Measurements from ENCODE around the gene SERPINA9.

The SERPINA9 gene

DNA sequence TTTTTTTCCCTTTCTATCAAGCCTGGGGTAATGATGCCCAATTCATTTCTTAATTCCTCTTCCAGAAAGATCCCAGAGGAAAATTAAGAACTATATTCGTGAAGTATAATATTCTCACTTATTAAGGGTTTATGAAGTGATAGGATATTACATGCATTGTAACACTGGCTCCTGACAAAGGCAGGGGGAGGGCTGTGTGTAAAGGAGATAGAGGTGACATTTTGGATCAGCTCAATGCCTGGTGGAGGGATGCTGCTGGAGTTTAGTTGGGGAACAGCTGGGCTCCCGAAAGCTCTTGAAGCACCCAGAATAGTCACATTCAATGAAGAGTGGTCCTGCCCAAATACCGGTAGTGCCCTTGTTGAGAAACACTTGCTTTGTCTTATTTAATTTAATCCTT is 24.2 kb downstream of the SERPINA9 start:
- no peak for DNase-seq (ENCODE audit: low read depth in 1 of 2, low spot score in 1 of 2)
- in situ Hi-C loops (cut with HindIII; ENCODE audit: low pct_unique_long_range_greater_than_20kb, low sequenced_read_pairs), result no loop called here
- no peak for TF ChIP-seq JUND (IDR thresholded peaks at IDR 0.05; ENCODE audit: low read depth)

DNA sequence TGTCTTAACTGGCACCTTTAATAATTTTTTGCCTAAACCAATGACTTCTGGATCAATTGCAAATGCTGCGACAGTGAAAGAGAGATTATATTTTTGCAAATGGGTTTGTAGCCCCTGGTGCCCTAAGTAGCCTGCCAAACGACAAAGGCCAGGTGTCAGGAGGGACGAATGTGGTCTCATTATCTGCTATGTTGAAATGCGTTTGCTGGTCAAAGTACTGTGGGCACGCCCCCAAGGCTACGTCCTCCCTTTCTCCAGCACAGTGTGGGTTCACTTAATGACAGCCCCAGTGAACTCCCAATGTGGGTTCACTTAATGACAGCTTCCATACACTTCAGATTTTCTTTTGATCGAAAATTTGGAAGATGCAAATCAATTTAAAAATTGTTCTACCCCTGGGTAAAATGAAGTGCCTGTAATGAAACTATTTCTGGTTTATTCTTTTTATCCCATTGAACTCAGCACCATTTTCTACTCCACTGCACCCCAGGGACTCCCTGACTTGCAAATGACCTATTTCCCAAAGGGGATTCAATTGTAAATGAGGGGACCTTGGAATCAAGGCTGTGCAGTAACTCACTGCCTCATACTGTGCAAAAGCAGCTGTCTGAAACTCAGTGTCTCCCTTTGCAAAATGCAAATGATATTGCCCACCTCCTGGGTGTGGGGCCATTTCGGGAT is 24.8 kb downstream of the SERPINA9 start:
- DNase-seq (ENCODE audit: low read depth in 1 of 2, low spot score in 1 of 2), result no peak
- TF ChIP-seq JUND (IDR thresholded peaks at IDR 0.05; ENCODE audit: low read depth), result no peak
- in situ Hi-C loops (cut with HindIII; ENCODE audit: low pct_unique_long_range_greater_than_20kb, low sequenced_read_pairs), result no loop called here

DNA sequence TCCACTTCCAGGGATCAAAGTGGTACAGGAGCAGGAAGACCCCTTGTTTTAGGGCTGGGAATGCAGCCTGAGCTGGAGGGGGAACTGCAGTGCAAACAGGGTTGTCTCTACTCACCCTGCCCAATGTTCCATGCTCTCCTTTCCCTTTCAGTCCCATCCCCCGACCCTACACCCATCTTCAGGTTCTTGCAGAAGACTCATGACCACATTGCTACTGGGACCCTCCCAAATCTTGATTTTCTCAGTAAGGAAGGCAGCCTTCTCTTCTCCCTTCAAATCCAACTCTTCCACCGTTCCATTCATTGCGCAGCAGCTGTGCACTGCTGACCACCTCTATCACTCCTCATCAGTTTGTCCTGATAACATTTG is 25.3 kb downstream of the SERPINA9 start:
- TF ChIP-seq JUND (IDR thresholded peaks at IDR 0.05; ENCODE audit: low read depth), result no peak
- DNase-seq (ENCODE audit: low read depth in 1 of 2, low spot score in 1 of 2), result no peak
- in situ Hi-C loops (cut with HindIII; ENCODE audit: low pct_unique_long_range_greater_than_20kb, low sequenced_read_pairs), result no loop called here

DNA sequence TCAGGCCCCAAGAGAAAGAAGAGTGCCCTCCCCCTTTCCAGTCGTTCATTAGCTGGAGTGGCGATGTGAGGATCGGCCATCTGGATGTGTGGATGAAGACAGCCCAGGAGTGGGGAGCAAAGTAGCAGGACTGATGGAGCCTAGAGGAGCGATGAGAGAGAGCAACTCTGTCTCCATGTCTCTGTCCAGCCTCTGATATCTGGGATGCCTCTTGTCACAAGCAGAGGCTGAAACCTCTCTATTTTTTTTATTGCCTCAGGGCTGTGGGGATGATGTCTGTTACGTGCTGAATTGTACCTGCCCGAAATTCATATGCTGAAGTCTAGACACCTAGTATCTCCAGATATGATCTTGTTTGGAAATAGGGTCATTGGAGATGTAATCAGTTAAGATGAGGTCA is 26.1 kb downstream of the SERPINA9 start:
- no peak for TF ChIP-seq JUND (IDR thresholded peaks at IDR 0.05; ENCODE audit: low read depth)
- no peak for DNase-seq (ENCODE audit: low read depth in 1 of 2, low spot score in 1 of 2)
- in situ Hi-C loops (cut with HindIII; ENCODE audit: low pct_unique_long_range_greater_than_20kb, low sequenced_read_pairs), result no loop called here

DNA sequence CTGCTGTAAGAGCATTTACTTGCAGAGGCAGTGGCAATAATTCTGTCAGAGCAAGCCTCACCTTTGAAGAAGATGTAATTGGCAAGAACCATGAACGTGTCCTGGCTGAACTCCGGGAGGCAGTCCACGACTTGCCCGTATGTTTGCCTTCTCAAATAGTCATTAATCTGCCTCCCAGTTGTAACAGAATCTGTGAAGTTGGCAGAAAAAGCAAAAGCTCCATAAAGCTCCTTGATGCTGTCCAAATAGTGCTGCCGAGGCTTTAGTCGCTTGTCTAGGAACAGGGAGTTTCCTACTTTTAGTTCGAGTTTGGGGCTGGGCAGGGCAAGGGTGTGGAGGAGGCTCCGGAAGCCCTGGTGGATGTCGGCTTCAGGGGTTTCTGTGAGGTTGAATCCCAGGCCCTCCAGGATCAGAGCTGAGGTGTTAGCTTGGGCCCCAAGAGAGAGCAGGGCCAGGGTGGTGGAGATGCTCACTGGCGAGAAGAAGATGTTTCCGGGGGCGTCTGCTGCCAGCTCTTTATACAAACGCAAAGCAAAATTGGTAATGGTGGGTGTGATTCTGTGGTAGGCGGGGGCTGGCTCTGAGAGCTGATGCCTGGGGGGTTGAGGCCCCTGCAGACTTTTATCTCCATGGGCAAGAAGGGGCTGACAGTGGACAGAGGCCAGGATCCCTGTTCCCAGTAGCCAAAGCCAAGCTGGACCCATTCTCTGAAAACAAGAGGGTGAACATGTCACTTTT is 27.8 kb downstream of the SERPINA9 start:
- peak in 1 of 2 experiments; percentile 33 for DNase-seq (ENCODE audit: low read depth in 1 of 2, low spot score in 1 of 2)
- no peak for TF ChIP-seq JUND (IDR thresholded peaks at IDR 0.05; ENCODE audit: low read depth)
- in situ Hi-C loops (cut with HindIII; ENCODE audit: low pct_unique_long_range_greater_than_20kb, low sequenced_read_pairs), result no loop called here

DNA sequence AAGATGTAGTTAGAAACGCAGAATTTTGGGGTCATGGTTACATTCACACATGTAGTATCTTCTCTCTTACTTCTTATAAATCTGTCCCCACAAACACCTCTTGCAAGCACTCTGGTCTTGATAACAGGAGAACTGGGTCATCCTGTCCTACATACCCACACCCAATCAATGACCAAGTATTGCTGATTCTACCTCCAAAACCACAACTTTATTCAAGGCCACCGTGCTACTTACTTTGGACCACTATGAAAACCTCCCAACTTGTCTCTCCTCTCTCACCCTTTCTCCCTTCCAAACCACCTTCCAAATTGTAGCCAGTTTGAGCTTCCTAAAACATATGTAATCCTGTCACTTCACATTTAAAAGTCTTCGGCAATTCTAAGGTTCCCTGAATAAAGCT is 28.8 kb downstream of the SERPINA9 start:
- in situ Hi-C loops (cut with HindIII; ENCODE audit: low pct_unique_long_range_greater_than_20kb, low sequenced_read_pairs), result no loop called here
- TF ChIP-seq JUND (IDR thresholded peaks at IDR 0.05; ENCODE audit: low read depth), result no peak
- DNase-seq (ENCODE audit: low read depth in 1 of 2, low spot score in 1 of 2), result no peak

DNA sequence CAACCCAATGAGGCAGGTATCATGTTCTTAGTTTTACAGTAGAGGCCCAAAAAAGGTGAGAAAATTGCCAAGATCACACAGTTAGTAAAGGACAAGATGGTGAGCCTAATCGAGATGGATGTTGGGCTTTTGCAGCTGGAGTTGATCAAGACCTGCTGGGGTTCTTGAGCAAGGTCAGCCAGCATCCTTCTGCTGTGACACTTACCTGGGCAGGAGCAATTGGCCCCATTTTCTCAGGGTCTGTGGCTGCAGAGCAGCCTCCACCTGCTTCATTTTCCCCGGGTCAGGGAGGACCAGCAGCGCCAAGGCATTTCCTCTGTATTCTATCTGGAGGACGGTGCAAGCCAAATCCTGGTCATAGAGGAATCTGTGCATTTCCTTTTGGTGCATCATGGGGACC is 29.9 kb downstream of the SERPINA9 start:
- TF ChIP-seq JUND (IDR thresholded peaks at IDR 0.05; ENCODE audit: low read depth), result no peak
- no peak for DNase-seq (ENCODE audit: low read depth in 1 of 2, low spot score in 1 of 2)
- in situ Hi-C loops (cut with HindIII; ENCODE audit: low pct_unique_long_range_greater_than_20kb, low sequenced_read_pairs), result no loop called here

DNA sequence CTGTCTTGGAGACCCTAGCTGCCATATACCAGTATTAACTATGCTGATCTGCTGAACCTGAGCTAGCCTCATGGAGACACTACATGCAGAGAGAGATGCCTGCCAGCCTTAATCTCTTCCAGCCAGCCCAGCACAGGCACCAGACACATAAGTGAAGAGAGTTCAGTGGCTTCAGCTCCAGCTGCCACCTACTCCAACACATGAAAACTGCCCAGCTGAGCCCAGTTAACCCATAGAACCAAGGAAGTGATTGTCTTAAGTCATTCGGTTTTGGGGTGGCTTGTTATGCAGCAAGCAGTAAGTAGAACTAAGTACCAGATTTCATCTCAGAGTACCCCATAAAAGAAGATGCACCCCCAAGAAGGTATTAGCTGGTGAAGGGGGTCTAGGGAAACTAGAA is 31.0 kb downstream of the SERPINA9 start:
- DNase-seq (ENCODE audit: low read depth in 1 of 2, low spot score in 1 of 2), result no peak
- in situ Hi-C loops (cut with HindIII; ENCODE audit: low pct_unique_long_range_greater_than_20kb, low sequenced_read_pairs), result no loop called here
- TF ChIP-seq JUND (IDR thresholded peaks at IDR 0.05; ENCODE audit: low read depth), result no peak

DNA sequence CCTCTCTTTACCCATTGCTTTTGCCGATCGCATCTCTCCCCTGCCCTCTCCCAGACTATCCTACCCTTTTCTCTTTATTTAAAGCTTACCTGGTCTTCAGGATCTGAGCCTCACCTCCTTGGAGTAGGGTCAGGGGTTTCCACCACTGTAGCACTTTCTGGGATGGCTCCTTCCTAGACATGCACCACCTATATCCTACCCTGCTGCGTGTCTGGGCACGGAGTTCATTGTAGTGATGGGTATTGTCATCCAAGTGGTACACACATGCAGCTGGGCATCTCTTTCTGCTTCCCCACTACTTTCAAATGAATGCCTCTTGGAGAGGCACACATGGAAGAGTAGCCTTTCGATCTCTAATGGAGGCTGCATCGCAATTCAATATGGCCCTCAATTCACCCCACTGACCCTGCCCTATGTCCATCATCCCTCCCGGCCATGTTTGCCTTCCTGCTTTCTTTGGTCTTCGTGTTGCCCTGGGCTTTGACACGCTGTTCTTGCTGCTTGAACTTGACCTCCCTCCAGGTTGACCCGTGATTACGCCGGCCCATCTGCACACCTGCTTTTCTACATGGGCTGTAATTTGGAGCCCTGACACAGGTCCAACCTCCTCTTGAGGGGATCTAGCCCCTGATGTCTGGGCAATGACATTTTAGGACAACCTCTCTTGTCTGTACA is 34.3 kb downstream of the SERPINA9 start:
- DNase-seq (ENCODE audit: low read depth in 1 of 2, low spot score in 1 of 2), result no peak
- no peak for TF ChIP-seq JUND (IDR thresholded peaks at IDR 0.05; ENCODE audit: low read depth)
- in situ Hi-C loops (cut with HindIII; ENCODE audit: low pct_unique_long_range_greater_than_20kb, low sequenced_read_pairs), result no loop called here

DNA sequence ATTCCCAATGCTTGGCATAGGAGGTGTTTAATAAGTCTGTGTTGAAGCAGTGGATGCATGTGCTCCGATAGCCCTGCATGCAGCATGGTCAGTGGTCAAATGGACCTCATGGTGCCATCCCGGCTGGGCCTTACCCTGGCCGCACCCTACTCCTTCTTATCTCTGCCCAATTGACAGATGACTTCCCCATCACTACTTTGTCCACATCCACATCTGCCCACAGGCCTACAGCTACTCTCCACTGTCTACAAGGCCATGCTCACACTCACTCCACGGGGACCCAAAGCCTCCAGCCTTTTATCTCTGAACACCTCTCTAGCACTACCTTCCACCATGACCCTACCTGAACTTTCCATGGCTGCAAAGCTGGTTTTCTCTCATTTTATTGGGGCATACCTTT is 34.9 kb downstream of the SERPINA9 start:
- DNase-seq (ENCODE audit: low read depth in 1 of 2, low spot score in 1 of 2), result no peak
- no peak for TF ChIP-seq JUND (IDR thresholded peaks at IDR 0.05; ENCODE audit: low read depth)
- in situ Hi-C loops (cut with HindIII; ENCODE audit: low pct_unique_long_range_greater_than_20kb, low sequenced_read_pairs), result no loop called here

DNA sequence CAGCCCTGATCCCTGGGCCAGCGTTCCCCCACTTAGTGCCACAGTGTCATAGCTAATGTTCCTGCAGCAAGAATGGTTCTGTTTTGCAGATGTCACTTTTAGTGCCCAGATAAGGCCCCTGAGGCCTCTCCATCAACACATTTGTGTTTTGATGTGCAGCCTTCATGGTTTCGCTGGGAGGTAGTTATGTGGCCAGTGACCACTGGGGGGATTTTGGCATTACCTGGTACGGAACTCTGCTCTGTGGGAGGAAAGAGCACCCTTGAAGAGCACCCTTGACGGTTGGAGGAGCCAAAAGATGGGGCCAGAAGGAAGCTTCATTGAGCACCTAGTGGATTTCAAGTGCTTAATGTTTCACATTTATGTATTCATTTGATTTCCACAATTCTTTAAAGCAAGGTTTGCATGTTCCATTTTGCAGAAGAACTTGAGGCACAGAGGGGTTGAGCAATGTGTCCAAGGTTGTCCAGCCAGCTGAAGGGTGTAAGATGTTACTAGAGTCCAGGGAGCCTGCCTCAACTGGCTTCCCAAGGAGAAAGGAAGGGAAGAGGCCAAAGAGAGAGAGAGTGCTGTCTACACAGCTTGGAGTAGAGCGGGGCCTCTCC is 36.4 kb downstream of the SERPINA9 start:
- in situ Hi-C loops (cut with HindIII; ENCODE audit: low pct_unique_long_range_greater_than_20kb, low sequenced_read_pairs), result no loop called here
- DNase-seq (ENCODE audit: low read depth in 1 of 2, low spot score in 1 of 2), result no peak
- TF ChIP-seq JUND (IDR thresholded peaks at IDR 0.05; ENCODE audit: low read depth), result no peak

DNA sequence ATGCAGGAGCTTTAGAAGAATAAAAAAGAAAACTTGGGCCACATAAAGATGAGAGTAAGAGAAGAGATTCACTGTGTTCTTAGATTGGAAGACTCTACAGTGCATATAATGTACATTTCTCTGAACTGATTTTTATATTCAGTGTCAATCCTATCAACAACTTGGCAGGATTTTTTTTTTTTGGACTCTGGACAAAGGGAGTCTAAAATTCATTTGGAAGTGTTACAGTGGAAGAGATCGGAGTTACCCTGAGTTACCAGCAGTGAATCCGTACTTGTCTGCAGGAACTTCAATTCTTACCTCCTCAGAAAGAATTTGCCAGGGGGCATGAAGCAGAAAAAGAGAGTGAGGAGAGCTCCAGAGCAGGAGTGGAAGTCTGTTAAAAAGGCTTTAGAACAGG is 47.4 kb downstream of the SERPINA9 start:
- in situ Hi-C loops (cut with HindIII; ENCODE audit: low pct_unique_long_range_greater_than_20kb, low sequenced_read_pairs), result no loop called here
- no peak for TF ChIP-seq JUND (IDR thresholded peaks at IDR 0.05; ENCODE audit: low read depth)
- peak in 1 of 2 experiments; percentile 44 for DNase-seq (ENCODE audit: low read depth in 1 of 2, low spot score in 1 of 2)
